ENCODE results near the gene PRR35. TPM values are rescaled to one million over a fixed set of nuclear protein-coding genes. Genes with fewer than 3 reads are reported as not detected.

PRR35 gene
- 0.28 and 0.85 TPM in 2 replicates for total RNA-seq (2014; rRNA removed; shearing (Covaris generic))

- DNase-seq: peak; percentile 88
- H3K27me3 ChIP-seq (ENCODE audit: control insufficient read depth, insufficient read depth, low read length): peaks cover 26% of the 10 kb centered on the region
- H3K36me3 ChIP-seq (replicated peaks; ENCODE audit: control insufficient read depth, insufficient read depth, low read length): no peaks in the 10 kb centered on the region
- H3K4me3 ChIP-seq (ENCODE audit: insufficient read depth, low read depth, low read length): peak within 1 kb of the TSS; percentile 29
These were observed at the start of gene PRR35 for GRCh38 chr16:560204-560700. Gene PRR35, plus strand, starts transcription at chr16:560394. Its CDS starts 2,901 bp downstream, at chr16:563295.

- Histone ChIP-seq H3K4me3 (ENCODE audit: insufficient read depth, low read depth, low read length) (no peak overlapping the region), H3K36me3 (replicated peaks; ENCODE audit: control insufficient read depth, insufficient read depth, low read length) (no peaks in the 10 kb centered on the region; the same call in 1 of the 2 replicates), H3K27me3 (ENCODE audit: control insufficient read depth, insufficient read depth, low read length) (no peaks in the 10 kb centered on the region)
- DNase-seq: no peak
These were observed 47.4 kb upstream of the PRR35 start for GRCh38 chr16:512802-513201.

- Histone ChIP-seq H3K36me3 (replicated peaks; ENCODE audit: control insufficient read depth, insufficient read depth, low read length) (no peaks in the 10 kb centered on the region; the same call in 1 of the 2 replicates), H3K4me3 (ENCODE audit: insufficient read depth, low read depth, low read length) (no peak overlapping the region), H3K27me3 (ENCODE audit: control insufficient read depth, insufficient read depth, low read length) (no peaks in the 10 kb centered on the region)
- no peak for DNase-seq
These were observed 46.2 kb upstream of the PRR35 start for GRCh38 chr16:513950-514349.

GRCh38 chr16:515175-515938 lies 44.8 kb upstream of the PRR35 start:
- Histone ChIP-seq H3K4me3 (ENCODE audit: insufficient read depth, low read depth, low read length) (no peak overlapping the region), H3K36me3 (replicated peaks; ENCODE audit: control insufficient read depth, insufficient read depth, low read length) (no peaks in the 10 kb centered on the region; the same call in 1 of the 2 replicates), H3K27me3 (ENCODE audit: control insufficient read depth, insufficient read depth, low read length) (no peaks in the 10 kb centered on the region)
- no peak for DNase-seq

GRCh38 chr16:515939-516226 lies 44.3 kb upstream of the PRR35 start:
- Histone ChIP-seq H3K36me3 (replicated peaks; ENCODE audit: control insufficient read depth, insufficient read depth, low read length) (no peaks in the 10 kb centered on the region; the same call in 1 of the 2 replicates), H3K27me3 (ENCODE audit: control insufficient read depth, insufficient read depth, low read length) (no peaks in the 10 kb centered on the region), H3K4me3 (ENCODE audit: insufficient read depth, low read depth, low read length) (no peak overlapping the region)
- no peak for DNase-seq

- no peak for DNase-seq
- Histone ChIP-seq H3K27me3 (ENCODE audit: control insufficient read depth, insufficient read depth, low read length) (no peaks in the 10 kb centered on the region), H3K36me3 (replicated peaks; ENCODE audit: control insufficient read depth, insufficient read depth, low read length) (no peaks in the 10 kb centered on the region; the same call in 1 of the 2 replicates), H3K4me3 (ENCODE audit: insufficient read depth, low read depth, low read length) (no peak overlapping the region)
These were observed 43.9 kb upstream of the PRR35 start for GRCh38 chr16:516301-516700.

GRCh38 chr16:518858-519257 lies 41.3 kb upstream of the PRR35 start:
- no peak for DNase-seq

GRCh38 chr16:519425-519824 lies 40.8 kb upstream of the PRR35 start:
- H3K4me3 ChIP-seq (ENCODE audit: insufficient read depth, low read depth, low read length): no peak overlapping the region
- no peaks in the 10 kb centered on the region; the same call in 1 of the 2 replicates for H3K36me3 ChIP-seq (replicated peaks; ENCODE audit: control insufficient read depth, insufficient read depth, low read length)
- no peaks in the 10 kb centered on the region for H3K27me3 ChIP-seq (ENCODE audit: control insufficient read depth, insufficient read depth, low read length)
- DNase-seq: no peak

More at GRCh38 chr16:518858-519257, 41.3 kb upstream of the PRR35 start:
- no peak overlapping the region for H3K4me3 ChIP-seq (ENCODE audit: insufficient read depth, low read depth, low read length)
- no peaks in the 10 kb centered on the region; the same call in 1 of the 2 replicates for H3K36me3 ChIP-seq (replicated peaks; ENCODE audit: control insufficient read depth, insufficient read depth, low read length)
- no peaks in the 10 kb centered on the region for H3K27me3 ChIP-seq (ENCODE audit: control insufficient read depth, insufficient read depth, low read length)

- Histone ChIP-seq H3K27me3 (ENCODE audit: control insufficient read depth, insufficient read depth, low read length) (no peaks in the 10 kb centered on the region), H3K4me3 (ENCODE audit: insufficient read depth, low read depth, low read length) (no peak overlapping the region), H3K36me3 (replicated peaks; ENCODE audit: control insufficient read depth, insufficient read depth, low read length) (no peaks in the 10 kb centered on the region; the same call in 1 of the 2 replicates)
- DNase-seq: no peak
These were observed 40.1 kb upstream of the PRR35 start for GRCh38 chr16:519841-520687.

GRCh38 chr16:520847-521246 lies 39.3 kb upstream of the PRR35 start:
- Histone ChIP-seq H3K4me3 (ENCODE audit: insufficient read depth, low read depth, low read length) (no peak overlapping the region), H3K36me3 (replicated peaks; ENCODE audit: control insufficient read depth, insufficient read depth, low read length) (no peaks in the 10 kb centered on the region), H3K27me3 (ENCODE audit: control insufficient read depth, insufficient read depth, low read length) (no peaks in the 10 kb centered on the region)
- no peak for DNase-seq

- DNase-seq: peak; percentile 93
- Histone ChIP-seq H3K36me3 (replicated peaks; ENCODE audit: control insufficient read depth, insufficient read depth, low read length) (no peaks in the 10 kb centered on the region), H3K4me3 (ENCODE audit: insufficient read depth, low read depth, low read length) (no peak overlapping the region), H3K27me3 (ENCODE audit: control insufficient read depth, insufficient read depth, low read length) (no peaks in the 10 kb centered on the region)
These were observed 38.6 kb upstream of the PRR35 start for GRCh38 chr16:521381-522210.

GRCh38 chr16:522320-523096 lies 37.7 kb upstream of the PRR35 start:
- DNase-seq: no peak
- Histone ChIP-seq H3K36me3 (replicated peaks; ENCODE audit: control insufficient read depth, insufficient read depth, low read length) (no peaks in the 10 kb centered on the region), H3K4me3 (ENCODE audit: insufficient read depth, low read depth, low read length) (no peak overlapping the region), H3K27me3 (ENCODE audit: control insufficient read depth, insufficient read depth, low read length) (no peaks in the 10 kb centered on the region)

GRCh38 chr16:523097-523741 lies 37.0 kb upstream of the PRR35 start:
- Histone ChIP-seq H3K27me3 (ENCODE audit: control insufficient read depth, insufficient read depth, low read length) (no peaks in the 10 kb centered on the region), H3K4me3 (ENCODE audit: insufficient read depth, low read depth, low read length) (no peak overlapping the region), H3K36me3 (replicated peaks; ENCODE audit: control insufficient read depth, insufficient read depth, low read length) (no peaks in the 10 kb centered on the region)
- DNase-seq: no peak

Data from H7 (cell line).